Measurements from ENCODE around the gene RMDN2.
"Not testable (repeated sequence)": the region's sequence is repeated elsewhere in the genome, so short reads cannot be mapped to it uniquely, and the experiment has no call there.

The RMDN2 gene

GRCh38 chr2:37985333-37985732 is 60.2 kb downstream of the RMDN2 start:
- H3K4me3 ChIP-seq (ENCODE audit: extremely low read depth, insufficient read depth, low read length, poor library complexity, severe bottlenecking) = no peak overlapping the region
- no peak overlapping the region for H3K27ac ChIP-seq (ENCODE audit: low read depth, low read length, severe bottlenecking)
- 60 to 83% methylated on average over 1 of the region's 1 CpG for WGBS, 2 experiments (ENCODE audit: insufficient coverage in 2 of 2)
- H3K4me1 ChIP-seq (ENCODE audit: control insufficient read depth, insufficient read depth, low read length, poor library complexity, severe bottlenecking) = no peaks in the 10 kb centered on the region
- no peaks in the 10 kb centered on the region for H3K36me3 ChIP-seq (ENCODE audit: control insufficient read depth, insufficient read depth, low read length)
- H3K9me3 ChIP-seq (ENCODE audit: control insufficient read depth, low read length) = no peaks in the 10 kb centered on the region

- 100% methylated on average over 1 of the region's 4 CpGs; no CpG with 5 or more reads in 1 of the 2 experiments for WGBS, 2 experiments (ENCODE audit: insufficient coverage in 2 of 2)
- Histone ChIP-seq H3K36me3 (ENCODE audit: control insufficient read depth, insufficient read depth, low read length) (no peaks in the 10 kb centered on the region), H3K4me1 (ENCODE audit: control insufficient read depth, insufficient read depth, low read length, poor library complexity, severe bottlenecking) (no peaks in the 10 kb centered on the region), H3K9me3 (ENCODE audit: control insufficient read depth, low read length) (no peaks in the 10 kb centered on the region), H3K4me3 (ENCODE audit: extremely low read depth, insufficient read depth, low read length, poor library complexity, severe bottlenecking) (no peak overlapping the region), H3K27ac (ENCODE audit: low read depth, low read length, severe bottlenecking) (no peak overlapping the region)
These were observed 62.1 kb downstream of the RMDN2 start for GRCh38 chr2:37987098-37987775.

- Histone ChIP-seq H3K27ac (ENCODE audit: low read depth, low read length, severe bottlenecking) (no peak overlapping the region), H3K9me3 (ENCODE audit: control insufficient read depth, low read length) (no peaks in the 10 kb centered on the region), H3K36me3 (ENCODE audit: control insufficient read depth, insufficient read depth, low read length) (no peaks in the 10 kb centered on the region), H3K4me1 (ENCODE audit: control insufficient read depth, insufficient read depth, low read length, poor library complexity, severe bottlenecking) (no peaks in the 10 kb centered on the region), H3K4me3 (ENCODE audit: extremely low read depth, insufficient read depth, low read length, poor library complexity, severe bottlenecking) (no peak overlapping the region)
- WGBS, 2 experiments (ENCODE audit: insufficient coverage in 2 of 2) = 83 to 100% methylated on average over 1 to 2 of the region's 3 CpGs
These were observed 67.5 kb downstream of the RMDN2 start for GRCh38 chr2:37992601-37993000.

- Histone ChIP-seq H3K27ac (ENCODE audit: low read depth, low read length, severe bottlenecking) (no peak overlapping the region), H3K36me3 (ENCODE audit: control insufficient read depth, insufficient read depth, low read length) (no peaks in the 10 kb centered on the region), H3K4me1 (ENCODE audit: control insufficient read depth, insufficient read depth, low read length, poor library complexity, severe bottlenecking) (no peaks in the 10 kb centered on the region), H3K9me3 (ENCODE audit: control insufficient read depth, low read length) (no peaks in the 10 kb centered on the region), H3K4me3 (ENCODE audit: extremely low read depth, insufficient read depth, low read length, poor library complexity, severe bottlenecking) (no peak overlapping the region)
- WGBS, 2 experiments (ENCODE audit: insufficient coverage in 2 of 2) = 100% methylated on average over 2 of the region's 3 CpGs
These were observed 68.1 kb downstream of the RMDN2 start for GRCh38 chr2:37993143-37993542.

GRCh38 chr2:37997629-37998028 is 72.5 kb downstream of the RMDN2 start:
- H3K4me1 ChIP-seq (ENCODE audit: control insufficient read depth, insufficient read depth, low read length, poor library complexity, severe bottlenecking) = no peaks in the 10 kb centered on the region
- H3K9me3 ChIP-seq (ENCODE audit: control insufficient read depth, low read length) = no peaks in the 10 kb centered on the region
- no peaks in the 10 kb centered on the region for H3K36me3 ChIP-seq (ENCODE audit: control insufficient read depth, insufficient read depth, low read length)
- no CpG with 5 or more reads among the region's 1 CpG for WGBS, 2 experiments (ENCODE audit: insufficient coverage in 2 of 2)
- H3K4me3 ChIP-seq (ENCODE audit: extremely low read depth, insufficient read depth, low read length, poor library complexity, severe bottlenecking) = no peak overlapping the region
- no peak overlapping the region for H3K27ac ChIP-seq (ENCODE audit: low read depth, low read length, severe bottlenecking)

GRCh38 chr2:38000485-38001222 is 75.6 kb downstream of the RMDN2 start:
- Histone ChIP-seq H3K27ac (ENCODE audit: low read depth, low read length, severe bottlenecking) (no peak overlapping the region), H3K9me3 (ENCODE audit: control insufficient read depth, low read length) (no peaks in the 10 kb centered on the region), H3K4me1 (ENCODE audit: control insufficient read depth, insufficient read depth, low read length, poor library complexity, severe bottlenecking) (no peaks in the 10 kb centered on the region), H3K36me3 (ENCODE audit: control insufficient read depth, insufficient read depth, low read length) (no peaks in the 10 kb centered on the region), H3K4me3 (ENCODE audit: extremely low read depth, insufficient read depth, low read length, poor library complexity, severe bottlenecking) (no peak overlapping the region)
- 80 to 100% methylated on average over 1 of the region's 1 CpG for whole genome bisulfite sequencing, 2 experiments (ENCODE audit: insufficient coverage in 2 of 2)

GRCh38 chr2:38010187-38010586 is 85.1 kb downstream of the RMDN2 start:
- H3K27ac ChIP-seq (ENCODE audit: low read depth, low read length, severe bottlenecking); H3K4me1 ChIP-seq (ENCODE audit: control insufficient read depth, insufficient read depth, low read length, poor library complexity, severe bottlenecking); H3K9me3 ChIP-seq (ENCODE audit: control insufficient read depth, low read length); H3K36me3 ChIP-seq (ENCODE audit: control insufficient read depth, insufficient read depth, low read length); H3K4me3 ChIP-seq (ENCODE audit: extremely low read depth, insufficient read depth, low read length, poor library complexity, severe bottlenecking): not testable (repeated sequence)
- WGBS, 2 experiments (ENCODE audit: insufficient coverage in 2 of 2) = 78 to 80% methylated on average over 5 of the region's 6 CpGs

- 75 to 100% methylated on average over 1 of the region's 1 CpG for WGBS, 2 experiments (ENCODE audit: insufficient coverage in 2 of 2)
- H3K27ac ChIP-seq (ENCODE audit: low read depth, low read length, severe bottlenecking) = no peak overlapping the region
These were observed 85.9 kb downstream of the RMDN2 start for GRCh38 chr2:38010995-38011394.

GRCh38 chr2:38013158-38013752 is 88.2 kb downstream of the RMDN2 start:
- Histone ChIP-seq H3K9me3 (ENCODE audit: control insufficient read depth, low read length) (no peaks in the 10 kb centered on the region), H3K36me3 (ENCODE audit: control insufficient read depth, insufficient read depth, low read length) (no peaks in the 10 kb centered on the region), H3K4me1 (ENCODE audit: control insufficient read depth, insufficient read depth, low read length, poor library complexity, severe bottlenecking) (no peaks in the 10 kb centered on the region), H3K4me3 (ENCODE audit: extremely low read depth, insufficient read depth, low read length, poor library complexity, severe bottlenecking) (no peak overlapping the region), H3K27ac (ENCODE audit: low read depth, low read length, severe bottlenecking) (no peak overlapping the region)
- 78 to 92% methylated on average over 1 to 3 of the region's 3 CpGs for WGBS, 2 experiments (ENCODE audit: insufficient coverage in 2 of 2)

More at GRCh38 chr2:38010995-38011394, 85.9 kb downstream of the RMDN2 start:
- Histone ChIP-seq H3K9me3 (ENCODE audit: control insufficient read depth, low read length) (no peaks in the 10 kb centered on the region), H3K4me3 (ENCODE audit: extremely low read depth, insufficient read depth, low read length, poor library complexity, severe bottlenecking) (no peak overlapping the region), H3K36me3 (ENCODE audit: control insufficient read depth, insufficient read depth, low read length) (no peaks in the 10 kb centered on the region), H3K4me1 (ENCODE audit: control insufficient read depth, insufficient read depth, low read length, poor library complexity, severe bottlenecking) (no peaks in the 10 kb centered on the region)

- Histone ChIP-seq H3K27ac (ENCODE audit: low read depth, low read length, severe bottlenecking) (no peak overlapping the region), H3K4me1 (ENCODE audit: control insufficient read depth, insufficient read depth, low read length, poor library complexity, severe bottlenecking) (no peaks in the 10 kb centered on the region), H3K36me3 (ENCODE audit: control insufficient read depth, insufficient read depth, low read length) (no peaks in the 10 kb centered on the region), H3K4me3 (ENCODE audit: extremely low read depth, insufficient read depth, low read length, poor library complexity, severe bottlenecking) (no peak overlapping the region), H3K9me3 (ENCODE audit: control insufficient read depth, low read length) (no peaks in the 10 kb centered on the region)
- whole genome bisulfite sequencing, 2 experiments (ENCODE audit: insufficient coverage in 2 of 2) = 100% methylated on average over 1 of the region's 1 CpG; no CpG with 5 or more reads in 1 of the 2 experiments
These were observed 91.1 kb downstream of the RMDN2 start for GRCh38 chr2:38016219-38016618.

GRCh38 chr2:38017836-38018235 is 92.7 kb downstream of the RMDN2 start:
- Histone ChIP-seq H3K36me3 (ENCODE audit: control insufficient read depth, insufficient read depth, low read length) (no peaks in the 10 kb centered on the region), H3K4me3 (ENCODE audit: extremely low read depth, insufficient read depth, low read length, poor library complexity, severe bottlenecking) (no peak overlapping the region), H3K27ac (ENCODE audit: low read depth, low read length, severe bottlenecking) (no peak overlapping the region), H3K4me1 (ENCODE audit: control insufficient read depth, insufficient read depth, low read length, poor library complexity, severe bottlenecking) (no peaks in the 10 kb centered on the region), H3K9me3 (ENCODE audit: control insufficient read depth, low read length) (no peaks in the 10 kb centered on the region)
- 48 to 66% methylated on average over 5 to 6 of the region's 7 CpGs for WGBS, 2 experiments (ENCODE audit: insufficient coverage in 2 of 2)

All from mesodermal cell (in vitro differentiated cells).